NCI-H345 treated with DMSO at 0.1 percent for 48 hours (cell line): ENCODE results near the gene SEPTIN8.

Experiments
- DNase-seq: peaks from one replicate; lab custom pipeline; 2025; ENCODE audit not compliant: unreplicated experiment; lab: John Stamatoyannopoulos, UW

The SEPTIN8 gene

GRCh38 chr5:132750471-132751230, 26.4 kb downstream of the SEPTIN8 start:
- no peak for DNase-seq

DNA sequence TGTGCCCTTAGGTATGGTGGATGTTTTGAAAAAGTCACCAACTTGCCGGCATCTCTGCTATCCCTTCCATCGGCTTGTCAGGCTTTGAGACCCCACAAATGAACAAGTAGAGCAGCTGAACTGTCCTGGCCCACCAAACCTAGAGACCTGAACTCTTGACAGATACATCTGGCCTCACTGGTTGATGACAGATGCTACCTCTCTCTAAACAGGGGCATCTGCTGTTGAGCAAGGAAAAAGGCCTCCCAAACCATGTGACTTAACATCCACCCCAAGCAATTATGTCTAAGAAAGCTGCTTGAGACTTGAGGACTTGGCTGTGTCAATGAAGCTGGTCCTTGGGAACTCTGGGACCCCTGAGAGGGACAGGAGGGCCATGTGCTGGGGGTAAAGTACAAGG, 27.5 kb downstream of the SEPTIN8 start:
- DNase-seq: no peak

- no peak for DNase-seq
These were observed 28.5 kb downstream of the SEPTIN8 start for GRCh38 chr5:132748522-132749000.

DNA sequence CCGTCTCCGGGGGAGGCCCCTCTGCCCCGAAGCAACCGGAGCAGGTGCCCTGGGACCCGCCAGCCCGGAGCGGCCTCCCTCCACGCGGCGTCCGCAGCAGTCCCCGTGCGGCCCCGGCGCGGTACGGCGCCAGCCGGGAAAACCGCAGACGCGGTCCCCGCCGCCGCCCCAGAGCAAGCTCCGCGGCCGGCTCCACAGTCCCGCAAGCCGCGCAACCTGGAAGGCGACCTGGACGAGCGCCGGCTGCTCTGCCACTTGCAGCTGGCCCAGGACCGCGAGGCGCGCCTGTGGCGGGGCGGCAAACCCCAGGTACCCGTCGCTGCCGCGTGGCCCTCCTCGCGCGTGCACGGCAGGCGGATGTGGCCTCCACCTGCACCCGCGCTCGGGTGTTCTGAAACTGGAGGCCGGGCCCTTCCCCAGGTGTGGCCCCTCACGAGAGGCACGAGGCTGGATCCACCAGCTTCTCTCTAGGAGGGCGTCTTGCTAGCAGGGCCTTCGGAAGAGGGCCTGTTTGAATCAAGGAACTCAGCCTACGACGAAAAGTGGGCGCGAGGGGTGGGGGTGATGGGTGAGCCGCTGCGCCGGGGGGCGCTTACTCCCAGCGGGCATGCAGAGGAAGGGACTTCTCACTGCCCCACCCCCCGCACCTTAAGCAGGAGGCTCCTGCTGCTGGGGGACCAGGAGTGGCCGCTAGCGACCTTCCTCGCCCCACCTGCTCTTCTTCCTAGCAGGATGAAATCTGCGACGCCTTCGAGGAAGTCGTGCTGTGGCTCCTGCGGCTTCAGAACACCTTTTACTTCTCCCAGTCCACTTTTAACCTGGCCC, 29.2 kb downstream of the SEPTIN8 start:
- DNase-seq: no peak

DNA sequence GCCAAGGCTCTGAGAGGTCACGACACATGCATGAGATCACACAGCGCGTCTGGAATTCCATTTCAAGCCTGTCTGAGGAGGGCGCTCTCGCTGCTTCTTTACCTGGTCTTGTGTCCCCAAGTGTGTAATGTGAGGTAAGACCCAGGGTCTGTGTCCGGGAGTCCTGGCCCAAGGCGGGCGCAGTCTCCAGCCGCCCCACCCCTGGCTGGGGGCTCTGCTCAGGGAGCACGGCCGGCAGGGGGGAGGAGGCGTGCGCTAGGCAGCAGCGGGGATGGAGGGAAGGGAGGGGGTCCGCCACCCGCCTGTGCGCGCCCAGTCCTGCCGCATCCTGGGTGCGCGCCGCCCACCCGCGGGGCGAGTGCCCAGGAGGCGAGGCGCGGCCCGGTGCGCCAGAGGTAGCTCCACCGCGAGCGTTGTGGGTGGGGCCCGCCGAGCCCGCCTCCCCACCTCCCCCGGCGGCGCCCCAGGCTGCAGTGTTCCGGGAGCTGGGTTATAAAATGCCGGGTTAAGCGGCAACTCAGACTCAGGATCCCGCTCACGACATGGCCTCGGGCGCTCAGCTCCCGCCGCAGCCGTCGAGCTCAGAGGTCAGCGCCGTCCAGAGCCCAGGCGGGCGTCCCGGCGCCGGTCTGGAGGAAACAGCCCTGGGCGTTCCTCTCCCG, 30.0 kb downstream of the SEPTIN8 start, which contains the start of gene CCNI2:
TSS of gene CCNI2 (plus strand) at position 473 of the 662 bp plus-strand sequence. CDS start at position 543, 70 bp downstream.
- DNase-seq: no peak

- DNase-seq: no peak
These were observed 30.5 kb downstream of the SEPTIN8 start for GRCh38 chr5:132746592-132746953.

DNA sequence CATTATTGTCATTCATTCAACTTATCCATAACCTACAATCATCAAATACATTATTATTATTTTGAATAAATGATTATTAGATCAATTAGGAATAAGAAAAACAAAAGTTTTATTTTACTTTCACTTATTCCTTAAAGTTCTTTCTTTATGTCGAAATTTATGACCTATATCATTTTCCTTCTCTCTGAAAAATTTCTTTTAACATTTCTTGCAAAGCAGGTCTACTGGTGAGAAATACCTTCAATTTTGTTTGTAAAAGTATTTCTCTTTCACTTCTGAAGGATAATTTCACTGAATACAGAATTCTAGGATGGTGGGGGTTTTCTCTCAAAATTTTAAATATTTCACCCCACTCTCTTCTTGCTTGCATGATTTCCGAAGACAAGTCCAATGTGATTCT, 32.4 kb downstream of the SEPTIN8 start:
- DNase-seq: no peak

- DNase-seq: no peak
These were observed 34.4 kb downstream of the SEPTIN8 start for GRCh38 chr5:132742626-132743025.

GRCh38 chr5:132742158-132742557, 34.9 kb downstream of the SEPTIN8 start:
- DNase-seq: no peak

DNA sequence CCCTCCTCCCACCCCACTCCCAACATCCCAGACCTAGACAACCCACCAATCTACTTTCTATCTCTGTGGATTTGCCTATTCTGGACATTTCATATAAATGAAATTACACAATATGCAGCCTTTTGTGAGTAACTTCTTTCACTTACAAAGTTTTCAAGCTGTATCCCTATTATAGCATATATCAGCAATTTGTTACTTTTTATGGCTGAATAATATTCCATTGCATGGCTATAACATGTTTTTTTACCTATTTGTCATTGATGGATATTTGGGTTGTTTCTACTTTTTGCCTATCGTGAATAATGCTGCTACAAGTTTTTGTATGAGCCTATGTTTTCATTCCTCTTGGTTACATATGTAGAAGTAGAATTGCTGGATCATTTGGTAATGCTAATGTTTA, 37.8 kb downstream of the SEPTIN8 start:
- no peak for DNase-seq

- no peak for DNase-seq
These were observed 38.9 kb downstream of the SEPTIN8 start for GRCh38 chr5:132737982-132738681.

- DNase-seq: peak; percentile 92
These were observed 39.9 kb downstream of the SEPTIN8 start, which contains the start of gene KIF3A for GRCh38 chr5:132736853-132737833. KIF3A (minus strand) TSS chr5:132737546; CDS start chr5:132737419, 127 bp downstream.

DNA sequence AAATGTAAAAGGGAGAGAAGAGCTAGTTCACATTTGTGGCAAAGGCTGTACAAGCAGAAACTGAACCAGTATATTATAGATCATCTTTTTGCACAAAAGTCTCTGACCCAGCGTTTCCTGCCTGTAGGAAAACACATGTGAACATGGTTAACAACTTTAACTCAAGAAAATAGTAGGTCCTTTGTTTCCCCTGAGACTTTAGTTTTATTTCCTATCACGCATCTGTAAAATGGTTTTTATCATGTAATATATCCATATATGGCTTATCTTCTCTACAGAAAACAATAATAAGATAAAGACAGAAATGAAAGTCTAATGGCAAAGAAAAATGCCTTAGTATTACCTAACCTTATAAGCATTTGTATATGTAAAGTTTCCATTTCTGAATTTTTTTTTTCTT, 42.4 kb downstream of the SEPTIN8 start:
- no peak for DNase-seq

GRCh38 chr5:132733499-132734148, 43.4 kb downstream of the SEPTIN8 start:
- DNase-seq: no peak

GRCh38 chr5:132729896-132730295, 47.1 kb downstream of the SEPTIN8 start:
- no peak for DNase-seq

DNA sequence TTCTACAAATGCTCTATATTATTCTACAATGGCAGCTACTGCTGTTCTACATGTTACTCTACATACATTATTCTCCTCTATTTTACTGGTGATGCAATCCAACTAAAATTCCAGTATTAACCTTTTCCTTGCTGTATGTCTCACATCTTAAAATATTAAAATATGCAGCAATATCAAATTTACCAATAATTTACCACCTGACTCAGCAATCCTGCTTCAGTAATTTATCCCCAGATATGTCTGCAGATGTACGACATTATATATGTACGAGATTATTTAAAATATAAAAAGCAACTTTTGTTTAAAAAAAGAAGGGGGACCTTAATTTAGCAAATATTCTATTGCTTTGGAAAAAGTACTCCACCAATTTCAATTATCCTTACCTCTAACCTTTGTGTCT, 51.3 kb downstream of the SEPTIN8 start:
- no peak for DNase-seq

DNA sequence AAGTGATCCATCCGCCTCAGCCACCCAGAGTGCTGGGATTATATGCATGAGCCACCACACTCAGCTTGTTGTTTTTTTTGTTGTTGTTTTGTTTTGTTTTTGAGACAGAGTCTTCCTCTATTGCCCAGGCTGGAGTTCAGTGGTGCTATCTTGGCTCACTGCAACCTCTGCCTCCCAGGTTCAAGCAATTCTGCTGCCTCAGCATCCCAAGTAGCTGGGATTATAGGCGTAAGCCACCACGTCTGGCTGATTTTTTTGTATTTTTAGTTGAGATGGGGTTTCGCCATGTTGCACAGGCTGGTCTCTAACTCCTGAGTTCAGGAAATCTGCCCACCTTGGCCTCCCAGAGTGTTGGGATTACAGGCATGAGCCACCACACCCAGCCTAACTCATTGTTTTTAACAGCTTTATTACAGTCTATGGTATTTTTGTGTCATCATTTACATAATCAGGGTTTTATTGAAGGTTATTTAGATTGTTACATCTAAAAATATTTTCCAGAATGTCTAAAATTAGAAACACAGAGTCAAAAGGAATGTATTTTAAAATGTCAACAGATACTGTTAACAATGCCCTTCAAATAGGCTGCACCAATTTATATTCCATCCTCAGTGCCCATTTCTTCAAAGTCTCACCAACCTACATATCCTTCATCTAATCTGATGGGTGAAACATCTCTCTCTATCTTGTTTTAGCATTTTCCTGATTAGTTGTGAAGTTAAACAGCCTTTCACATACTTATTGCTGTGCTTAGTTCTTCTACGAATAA, 58.3 kb downstream of the SEPTIN8 start:
- no peak for DNase-seq
